GM18498 (cell line): ENCODE measurements around the gene IL4I1.
A peak's percentile ranks its signal among the peaks of the same experiment; 100 is the strongest.
"Not testable (repeated sequence)": the region's sequence is repeated elsewhere in the genome, so short reads cannot be mapped to it uniquely, and the experiment has no call there.

Source experiments
- ATAC-seq: cut with Tn5 transposase; IDR thresholded peaks from one replicate; pipeline ENCODE4 v1.9.1; 2021; ENCODE audit warnings: mild to moderate bottlenecking, moderate library complexity; ENCODE audit not compliant: unreplicated experiment

The IL4I1 gene

GRCh38 chr19:49896863-49897621, at the start of gene IL4I1:
Gene IL4I1, minus strand, starts transcription at chr19:49896887. Its CDS starts 727 bp downstream, at chr19:49896160.
- ATAC-seq, result peak; percentile 59

- no peak for ATAC-seq
Observed at GRCh38 chr19:49946415-49946814, 49.7 kb upstream of the IL4I1 start.

GRCh38 chr19:49944567-49944966, 47.9 kb upstream of the IL4I1 start:
- not testable (repeated sequence) for ATAC-seq

GRCh38 chr19:49940482-49940791, 43.8 kb upstream of the IL4I1 start:
- no peak for ATAC-seq

- ATAC-seq, result no peak
Observed at GRCh38 chr19:49939721-49940481, 43.2 kb upstream of the IL4I1 start.

GRCh38 chr19:49938662-49939061, 42.0 kb upstream of the IL4I1 start:
- ATAC-seq, result no peak

- no peak for ATAC-seq
Observed at GRCh38 chr19:49937750-49938381, 41.2 kb upstream of the IL4I1 start.

GRCh38 chr19:49936549-49936948, 39.9 kb upstream of the IL4I1 start:
- ATAC-seq, result no peak

- ATAC-seq, result no peak
Observed at GRCh38 chr19:49933643-49934042, 37.0 kb upstream of the IL4I1 start.

GRCh38 chr19:49932731-49933131, 36.0 kb upstream of the IL4I1 start:
- no peak for ATAC-seq

GRCh38 chr19:49932041-49932451, 35.4 kb upstream of the IL4I1 start:
- ATAC-seq, result no peak

GRCh38 chr19:49931293-49932040, 34.8 kb upstream of the IL4I1 start:
- ATAC-seq, result no peak

- no peak for ATAC-seq
Observed at GRCh38 chr19:49930483-49931011, 33.9 kb upstream of the IL4I1 start.

GRCh38 chr19:49929611-49930482, 33.2 kb upstream of the IL4I1 start:
- peak; percentile 75 for ATAC-seq

- ATAC-seq, result peak; percentile 58
Observed at GRCh38 chr19:49929121-49929610, 32.5 kb upstream of the IL4I1 start, which contains the start of the genes ATF5 and NUP62. Gene ATF5, plus strand, starts transcription at chr19:49929205. Its CDS starts 1,646 bp downstream, at chr19:49930851. Gene NUP62, minus strand, starts transcription at chr19:49929504. Its CDS starts 19,697 bp downstream, at chr19:49909807.

GRCh38 chr19:49927526-49928264, 31.0 kb upstream of the IL4I1 start:
- no peak for ATAC-seq

- ATAC-seq, result no peak
Observed at GRCh38 chr19:49926515-49926914, 29.8 kb upstream of the IL4I1 start.

- no peak for ATAC-seq
Observed at GRCh38 chr19:49925486-49925885, 28.8 kb upstream of the IL4I1 start.

- ATAC-seq, result not testable (repeated sequence)
Observed at GRCh38 chr19:49924881-49925210, 28.2 kb upstream of the IL4I1 start.
